ENCODE data around the gene METAP2.

Gene METAP2

GRCh38 chr12:95495433-95495832 is 21.5 kb downstream of the METAP2 start:
- H4K20me1 ChIP-seq = peaks cover 0 to 48% (median 10%) of the 10 kb centered on the region in 11 experiments; a peak in 8 of 22 replicates
- H3K9me3 ChIP-seq (replicated peaks in 1 of 11) = peaks cover 14 to 32% (median 28%) of the 10 kb centered on the region in 11 experiments
- H3K27ac ChIP-seq = no peak overlapping the region
- peaks cover 0 to 8% (median 0%) of the 10 kb centered on the region in 10 experiments; a peak in 2 of 20 replicates for H3K4me1 ChIP-seq
- peaks cover 94 to 100% (median 99%) of the 10 kb centered on the region in 11 experiments for H3K36me3 ChIP-seq
- no peaks in the 10 kb centered on the region for H3K27me3 ChIP-seq
- H3K4me2 ChIP-seq = no peak overlapping the region
- H3K9ac ChIP-seq = no peak overlapping the region
- TF ChIP-seq Cebpa-rat (IDR thresholded peaks at IDR 0.05) = no peak
- no peak overlapping the region for H3K4me3 ChIP-seq

- Histone ChIP-seq H3K9ac (no peak overlapping the region), H3K36me3 (peaks cover 94 to 100% (median 99%) of the 10 kb centered on the region in 11 experiments), H3K9me3 (replicated peaks in 1 of 11) (peaks cover 14 to 32% (median 28%) of the 10 kb centered on the region in 11 experiments), H3K4me3 (no peak overlapping the region), H3K4me1 (peaks cover 0 to 8% (median 0%) of the 10 kb centered on the region in 10 experiments; a peak in 2 of 20 replicates), H3K27me3 (no peaks in the 10 kb centered on the region), H4K20me1 (peaks cover 0 to 48% (median 15%) of the 10 kb centered on the region in 11 experiments; a peak in 12 of 22 replicates), H3K27ac (no peak overlapping the region), H3K4me2 (no peak overlapping the region)
- TF ChIP-seq Cebpa-rat (IDR thresholded peaks at IDR 0.05) = no peak
These were observed 23.1 kb downstream of the METAP2 start for GRCh38 chr12:95497031-95497430.

GRCh38 chr12:95498968-95499367 is 25.0 kb downstream of the METAP2 start:
- Histone ChIP-seq H4K20me1 (peaks cover 0 to 49% (median 18%) of the 10 kb centered on the region in 11 experiments; a peak in 13 of 22 replicates), H3K4me2 (no peak overlapping the region), H3K27ac (no peak overlapping the region), H3K4me3 (no peak overlapping the region), H3K27me3 (no peaks in the 10 kb centered on the region), H3K9me3 (replicated peaks in 1 of 11) (peaks cover 14 to 32% (median 28%) of the 10 kb centered on the region in 11 experiments), H3K4me1 (peaks cover 0 to 7% (median 0%) of the 10 kb centered on the region in 10 experiments; a peak in 2 of 20 replicates), H3K36me3 (peaks cover 94 to 100% (median 100%) of the 10 kb centered on the region in 11 experiments), H3K9ac (no peak overlapping the region)
- no peak for TF ChIP-seq Cebpa-rat (IDR thresholded peaks at IDR 0.05)

- no peak overlapping the region for H3K27ac ChIP-seq
- H3K4me3 ChIP-seq = no peak overlapping the region
- peaks cover 14 to 32% (median 28%) of the 10 kb centered on the region in 11 experiments for H3K9me3 ChIP-seq (replicated peaks in 1 of 11)
- H3K36me3 ChIP-seq = peaks cover 94 to 100% (median 100%) of the 10 kb centered on the region in 11 experiments
- no peak for TF ChIP-seq Cebpa-rat (IDR thresholded peaks at IDR 0.05)
- no peak overlapping the region for H3K9ac ChIP-seq
- peaks cover 0 to 56% (median 18%) of the 10 kb centered on the region in 11 experiments; a peak in 13 of 22 replicates for H4K20me1 ChIP-seq
- peaks cover 0 to 15% (median 0%) of the 10 kb centered on the region in 10 experiments; a peak in 6 of 20 replicates for H3K4me1 ChIP-seq
- no peak overlapping the region for H3K4me2 ChIP-seq
- H3K27me3 ChIP-seq = no peaks in the 10 kb centered on the region
These were observed 25.8 kb downstream of the METAP2 start for GRCh38 chr12:95499772-95500171.

GRCh38 chr12:95504140-95504539 is 30.2 kb downstream of the METAP2 start:
- TF ChIP-seq Cebpa-rat (IDR thresholded peaks at IDR 0.05) = no peak
- H3K4me1 ChIP-seq = peaks cover 0 to 24% (median 0%) of the 10 kb centered on the region in 10 experiments; a peak in 6 of 20 replicates

GRCh38 chr12:95505039-95505438 is 31.1 kb downstream of the METAP2 start:
- peaks cover 93 to 100% (median 100%) of the 10 kb centered on the region in 11 experiments for H3K36me3 ChIP-seq
- no peak for TF ChIP-seq Cebpa-rat (IDR thresholded peaks at IDR 0.05)

More at GRCh38 chr12:95504140-95504539, 30.2 kb downstream of the METAP2 start:
- Histone ChIP-seq H3K9me3 (replicated peaks in 1 of 11) (peaks cover 2 to 7% (median 5%) of the 10 kb centered on the region in 11 experiments), H3K27me3 (no peaks in the 10 kb centered on the region), H3K4me2 (peak overlapping the region in 2 of 11 experiments; percentile 50 to 61; a peak in 5 of 22 replicates), H3K4me3 (no peak overlapping the region), H3K36me3 (peaks cover 92 to 100% (median 100%) of the 10 kb centered on the region in 11 experiments), H4K20me1 (peaks cover 0 to 65% (median 18%) of the 10 kb centered on the region in 11 experiments; a peak in 15 of 22 replicates), H3K9ac (no peak overlapping the region), H3K27ac (peak overlapping the region in 1 of 11 experiments; percentile 26; a peak in 1 of 22 replicates)

GRCh38 chr12:95506707-95507523 is 33.0 kb downstream of the METAP2 start:
- H3K4me1 ChIP-seq = peaks cover 0 to 24% (median 0%) of the 10 kb centered on the region in 10 experiments; a peak in 6 of 20 replicates
- H4K20me1 ChIP-seq = peaks cover 0 to 55% (median 18%) of the 10 kb centered on the region in 11 experiments; a peak in 16 of 22 replicates
- H3K36me3 ChIP-seq = peaks cover 93 to 100% (median 100%) of the 10 kb centered on the region in 11 experiments
- no peak overlapping the region for H3K9ac ChIP-seq
- no peak overlapping the region for H3K4me3 ChIP-seq
- no peak for TF ChIP-seq Cebpa-rat (IDR thresholded peaks at IDR 0.05)
- H3K27me3 ChIP-seq = no peaks in the 10 kb centered on the region
- no peak overlapping the region for H3K4me2 ChIP-seq
- no peaks in the 10 kb centered on the region for H3K9me3 ChIP-seq (replicated peaks in 1 of 11)
- H3K27ac ChIP-seq = no peak overlapping the region

More at GRCh38 chr12:95505039-95505438, 31.1 kb downstream of the METAP2 start:
- Histone ChIP-seq H3K4me2 (peak overlapping the region in 3 of 11 experiments; percentile 19 to 61 (median 50); a peak in 6 of 22 replicates), H4K20me1 (peaks cover 0 to 65% (median 18%) of the 10 kb centered on the region in 11 experiments; a peak in 16 of 22 replicates), H3K27ac (peak overlapping the region in 3 of 11 experiments; percentile 24 to 26 (median 25); a peak in 4 of 22 replicates), H3K4me3 (no peak overlapping the region), H3K9ac (peak overlapping the region in 1 of 11 experiments; percentile 30; a peak in 1 of 22 replicates), H3K9me3 (replicated peaks in 1 of 11) (no peaks in the 10 kb centered on the region), H3K27me3 (no peaks in the 10 kb centered on the region), H3K4me1 (peaks cover 0 to 24% (median 0%) of the 10 kb centered on the region in 10 experiments; a peak in 6 of 20 replicates)

GRCh38 chr12:95509300-95509699 is 35.3 kb downstream of the METAP2 start:
- H3K9ac ChIP-seq = no peak overlapping the region
- no peaks in the 10 kb centered on the region for H3K27me3 ChIP-seq
- H3K4me2 ChIP-seq = no peak overlapping the region
- H3K36me3 ChIP-seq = peaks cover 96 to 100% (median 100%) of the 10 kb centered on the region in 11 experiments
- H3K27ac ChIP-seq = no peak overlapping the region
- TF ChIP-seq Cebpa-rat (IDR thresholded peaks at IDR 0.05) = no peak
- peaks cover 0 to 13% (median 0%) of the 10 kb centered on the region in 10 experiments; a peak in 6 of 20 replicates for H3K4me1 ChIP-seq
- H3K9me3 ChIP-seq (replicated peaks in 1 of 11) = no peaks in the 10 kb centered on the region
- no peak overlapping the region for H3K4me3 ChIP-seq
- peaks cover 0 to 46% (median 11%) of the 10 kb centered on the region in 11 experiments; a peak in 13 of 22 replicates for H4K20me1 ChIP-seq

- peaks cover 85 to 98% (median 87%) of the 10 kb centered on the region in 11 experiments for H3K36me3 ChIP-seq
- no peaks in the 10 kb centered on the region for H3K4me1 ChIP-seq
- no peak overlapping the region for H3K27ac ChIP-seq
- H3K9ac ChIP-seq = no peak overlapping the region
- no peak overlapping the region for H3K4me2 ChIP-seq
- H3K27me3 ChIP-seq = no peaks in the 10 kb centered on the region
- H3K4me3 ChIP-seq = no peak overlapping the region
- no peaks in the 10 kb centered on the region for H3K9me3 ChIP-seq (replicated peaks in 1 of 11)
- peaks cover 0 to 38% (median 11%) of the 10 kb centered on the region in 11 experiments; a peak in 12 of 22 replicates for H4K20me1 ChIP-seq
- TF ChIP-seq Cebpa-rat (IDR thresholded peaks at IDR 0.05) = no peak
These were observed 38.0 kb downstream of the METAP2 start for GRCh38 chr12:95511977-95512376.

Measured in BLaER1 treated with 17β-estradiol and CSF1 and Interleukin-3, amounts not matched to agents 10 nM and 100 nM (cell line).